NCI-H2107 treated with DMSO at 0.1 percent for 48 hours (cell line): ENCODE measurements around the gene ICAM4.
"Not testable (repeated sequence)": the region's sequence is repeated elsewhere in the genome, so short reads cannot be mapped to it uniquely, and the experiment has no call there.

Experiments used
- DNase-seq: peaks from one replicate; lab custom pipeline; 2025; ENCODE audit not compliant: unreplicated experiment; lab: John Stamatoyannopoulos, UW

ICAM4 gene, protein sequence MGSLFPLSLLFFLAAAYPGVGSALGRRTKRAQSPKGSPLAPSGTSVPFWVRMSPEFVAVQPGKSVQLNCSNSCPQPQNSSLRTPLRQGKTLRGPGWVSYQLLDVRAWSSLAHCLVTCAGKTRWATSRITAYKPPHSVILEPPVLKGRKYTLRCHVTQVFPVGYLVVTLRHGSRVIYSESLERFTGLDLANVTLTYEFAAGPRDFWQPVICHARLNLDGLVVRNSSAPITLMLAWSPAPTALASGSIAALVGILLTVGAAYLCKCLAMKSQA

DNA sequence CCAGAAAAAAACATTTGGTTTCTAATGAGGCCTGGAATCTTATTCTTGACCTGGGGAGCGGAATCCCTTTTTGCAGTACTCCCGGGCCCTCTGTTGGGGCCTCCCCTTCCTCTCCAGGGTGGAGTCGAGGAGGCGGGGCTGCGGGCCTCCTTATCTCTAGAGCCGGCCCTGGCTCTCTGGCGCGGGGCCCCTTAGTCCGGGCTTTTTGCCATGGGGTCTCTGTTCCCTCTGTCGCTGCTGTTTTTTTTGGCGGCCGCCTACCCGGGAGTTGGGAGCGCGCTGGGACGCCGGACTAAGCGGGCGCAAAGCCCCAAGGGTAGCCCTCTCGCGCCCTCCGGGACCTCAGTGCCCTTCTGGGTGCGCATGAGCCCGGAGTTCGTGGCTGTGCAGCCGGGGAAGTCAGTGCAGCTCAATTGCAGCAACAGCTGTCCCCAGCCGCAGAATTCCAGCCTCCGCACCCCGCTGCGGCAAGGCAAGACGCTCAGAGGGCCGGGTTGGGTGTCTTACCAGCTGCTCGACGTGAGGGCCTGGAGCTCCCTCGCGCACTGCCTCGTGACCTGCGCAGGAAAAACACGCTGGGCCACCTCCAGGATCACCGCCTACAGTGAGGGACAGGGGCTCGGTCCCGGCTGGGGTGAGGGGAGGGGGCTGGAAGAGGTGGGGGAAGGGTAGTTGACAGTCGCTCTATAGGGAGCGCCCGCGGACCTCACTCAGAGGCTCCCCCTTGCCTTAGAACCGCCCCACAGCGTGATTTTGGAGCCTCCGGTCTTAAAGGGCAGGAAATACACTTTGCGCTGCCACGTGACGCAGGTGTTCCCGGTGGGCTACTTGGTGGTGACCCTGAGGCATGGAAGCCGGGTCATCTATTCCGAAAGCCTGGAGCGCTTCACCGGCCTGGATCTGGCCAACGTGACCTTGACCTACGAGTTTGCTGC, at the start of gene ICAM4:
TSS of gene ICAM4 (plus strand) at position 153 of the 935 bp plus-strand sequence. CDS start at position 211, 58 bp downstream.
- no peak for DNase-seq

DNA sequence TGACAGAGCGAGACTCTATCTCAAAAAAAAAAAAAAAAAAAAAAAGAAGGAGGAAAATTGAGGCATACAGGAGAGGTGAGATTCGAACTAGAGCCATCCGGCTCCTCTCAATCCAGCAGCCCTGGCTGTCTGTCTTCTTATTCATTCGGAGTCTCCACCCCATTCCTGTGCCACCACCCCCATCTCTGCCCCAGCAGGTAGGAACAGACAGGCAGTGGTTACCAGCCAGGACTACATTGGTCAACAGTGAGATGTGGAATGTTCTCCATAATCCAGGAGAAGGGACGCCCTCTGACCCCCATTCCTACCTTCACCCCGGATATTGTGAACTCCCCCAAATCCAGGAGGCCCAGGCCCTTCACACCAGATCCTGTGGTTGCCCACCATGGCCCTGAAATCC, 49.1 kb upstream of the ICAM4 start:
- no peak for DNase-seq

DNA sequence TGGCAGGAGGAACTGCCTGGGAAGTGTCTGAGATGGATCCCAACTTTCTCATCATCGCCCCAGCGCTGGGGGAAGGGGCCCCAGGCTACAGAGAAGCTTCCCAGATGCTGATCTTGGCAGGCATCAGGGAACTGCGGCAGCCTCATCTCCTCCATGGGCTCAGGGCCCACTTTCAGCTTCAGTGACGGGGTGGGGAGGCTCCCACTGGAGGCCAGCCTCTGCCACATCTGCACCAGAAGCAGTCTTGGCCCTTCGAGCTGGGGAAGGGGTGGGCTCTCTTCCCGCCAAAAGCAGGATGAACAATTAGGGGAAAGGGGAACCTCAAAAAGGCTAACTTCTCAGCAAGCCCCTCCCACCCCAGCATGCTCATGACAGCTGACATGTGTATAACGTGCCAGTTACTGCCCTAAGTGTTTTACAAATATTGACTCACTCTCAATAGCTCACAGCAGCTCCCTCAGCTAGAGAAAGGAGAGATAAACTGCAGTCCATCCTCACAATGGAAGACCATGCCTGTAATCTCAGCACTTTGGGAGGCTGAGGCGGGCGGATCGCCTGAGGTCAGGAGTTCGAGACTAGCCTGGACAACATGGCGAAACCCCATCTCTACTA, 48.5 kb upstream of the ICAM4 start:
- DNase-seq = peak; percentile 16

DNA sequence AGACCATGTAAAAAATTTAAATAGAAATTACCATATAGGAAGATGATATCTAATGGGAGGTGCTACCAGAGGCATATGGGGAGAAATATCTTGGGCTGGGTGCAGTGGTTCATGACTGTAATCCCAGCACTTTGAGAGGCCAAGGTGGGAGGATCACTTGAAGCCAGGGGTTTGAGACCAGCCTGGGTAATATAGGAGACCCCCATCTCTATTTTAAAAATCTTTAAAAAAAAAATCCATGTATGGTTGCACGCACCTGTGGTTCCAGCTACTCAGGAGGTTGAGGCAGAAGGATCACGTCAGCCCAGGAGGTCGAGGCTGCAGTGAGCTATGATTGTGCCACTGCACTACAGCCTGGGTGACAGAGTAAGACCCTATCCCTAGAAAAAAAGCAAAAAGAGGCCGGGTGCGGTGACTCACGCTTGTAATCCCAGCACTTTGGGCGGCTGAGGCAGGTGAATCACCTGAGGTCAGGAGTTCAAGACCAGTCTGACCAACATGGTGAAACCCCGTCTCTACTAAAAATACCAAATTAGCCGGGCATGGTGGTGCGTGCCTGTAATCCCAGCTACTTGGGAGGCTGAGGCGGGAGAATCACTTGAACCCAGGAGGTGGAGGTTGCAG, 44.8 kb upstream of the ICAM4 start:
- not testable (repeated sequence) for DNase-seq

DNA sequence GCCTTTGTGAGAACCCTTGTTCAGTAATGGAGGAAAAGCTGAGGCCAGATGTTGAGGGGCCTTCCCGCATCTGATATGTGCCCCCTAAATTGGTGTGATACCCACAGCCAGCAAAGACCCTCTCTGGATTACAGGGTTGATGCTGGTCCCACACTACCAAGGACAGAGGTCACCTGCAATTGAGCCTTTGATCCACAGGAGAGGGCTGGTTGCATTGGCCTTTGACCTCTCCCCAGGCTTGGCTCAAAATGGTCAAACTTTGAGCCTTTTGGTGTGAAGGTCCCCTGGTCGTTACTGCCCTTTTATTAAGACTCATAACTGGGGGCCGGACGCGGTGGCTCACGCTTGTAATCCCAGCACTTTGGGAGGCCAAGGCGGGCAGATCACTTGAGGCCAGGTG, 43.1 kb upstream of the ICAM4 start:
- no peak for DNase-seq

DNA sequence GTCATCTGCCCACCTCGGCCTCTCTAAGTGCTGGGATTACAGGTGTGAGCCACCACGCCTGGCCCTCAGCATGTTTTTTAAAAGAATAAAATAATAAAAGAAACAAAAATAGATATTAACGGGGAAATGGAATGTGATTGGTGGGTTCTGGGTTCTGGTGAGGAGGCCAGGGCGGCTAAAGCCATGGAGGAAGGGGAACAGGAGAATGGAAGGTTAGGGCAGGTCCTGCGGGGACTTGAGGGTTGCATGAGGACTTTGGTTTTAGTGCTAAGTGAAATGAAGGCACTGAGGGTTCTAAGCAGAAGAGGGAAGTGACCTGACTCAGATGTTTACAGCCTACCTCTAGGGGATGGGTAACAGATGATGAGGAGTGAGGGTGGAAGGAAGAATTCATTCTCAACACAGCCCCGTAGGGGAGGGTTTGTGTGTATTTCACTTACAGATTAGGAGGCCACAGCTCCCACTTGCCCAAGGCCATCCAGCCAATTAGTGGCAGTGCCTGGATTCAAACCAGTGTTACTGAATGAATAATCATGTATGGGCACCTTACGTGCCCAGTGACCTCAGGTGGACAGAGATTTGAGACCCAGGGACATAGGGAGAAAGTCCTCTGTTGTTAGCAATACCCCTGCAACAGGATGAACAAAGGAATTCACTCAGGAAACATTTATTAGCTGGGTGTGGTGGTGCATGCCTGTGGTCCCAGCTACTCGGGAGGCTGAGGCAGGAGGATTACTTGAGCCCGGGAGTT, 41.4 kb upstream of the ICAM4 start:
- no peak for DNase-seq

DNA sequence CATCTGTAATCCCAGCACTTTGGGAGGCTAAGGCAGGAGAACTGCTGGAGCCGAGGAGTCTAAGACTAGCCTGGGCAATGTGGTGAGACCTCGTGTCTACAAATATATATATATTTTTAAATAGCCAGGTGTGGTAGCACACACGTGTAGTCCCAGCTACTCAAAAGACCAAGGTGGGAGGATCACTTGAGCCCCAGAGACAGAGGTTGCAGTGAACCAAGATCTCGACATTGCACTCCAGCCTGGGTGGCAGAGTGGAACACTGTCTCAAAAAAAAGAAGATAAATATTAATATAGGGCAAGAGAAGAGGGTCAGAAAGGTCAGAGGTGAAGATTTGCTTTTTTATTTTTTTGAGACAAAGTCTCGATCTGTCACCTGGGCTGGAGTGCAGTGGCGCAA, 40.2 kb upstream of the ICAM4 start:
- DNase-seq = no peak

DNA sequence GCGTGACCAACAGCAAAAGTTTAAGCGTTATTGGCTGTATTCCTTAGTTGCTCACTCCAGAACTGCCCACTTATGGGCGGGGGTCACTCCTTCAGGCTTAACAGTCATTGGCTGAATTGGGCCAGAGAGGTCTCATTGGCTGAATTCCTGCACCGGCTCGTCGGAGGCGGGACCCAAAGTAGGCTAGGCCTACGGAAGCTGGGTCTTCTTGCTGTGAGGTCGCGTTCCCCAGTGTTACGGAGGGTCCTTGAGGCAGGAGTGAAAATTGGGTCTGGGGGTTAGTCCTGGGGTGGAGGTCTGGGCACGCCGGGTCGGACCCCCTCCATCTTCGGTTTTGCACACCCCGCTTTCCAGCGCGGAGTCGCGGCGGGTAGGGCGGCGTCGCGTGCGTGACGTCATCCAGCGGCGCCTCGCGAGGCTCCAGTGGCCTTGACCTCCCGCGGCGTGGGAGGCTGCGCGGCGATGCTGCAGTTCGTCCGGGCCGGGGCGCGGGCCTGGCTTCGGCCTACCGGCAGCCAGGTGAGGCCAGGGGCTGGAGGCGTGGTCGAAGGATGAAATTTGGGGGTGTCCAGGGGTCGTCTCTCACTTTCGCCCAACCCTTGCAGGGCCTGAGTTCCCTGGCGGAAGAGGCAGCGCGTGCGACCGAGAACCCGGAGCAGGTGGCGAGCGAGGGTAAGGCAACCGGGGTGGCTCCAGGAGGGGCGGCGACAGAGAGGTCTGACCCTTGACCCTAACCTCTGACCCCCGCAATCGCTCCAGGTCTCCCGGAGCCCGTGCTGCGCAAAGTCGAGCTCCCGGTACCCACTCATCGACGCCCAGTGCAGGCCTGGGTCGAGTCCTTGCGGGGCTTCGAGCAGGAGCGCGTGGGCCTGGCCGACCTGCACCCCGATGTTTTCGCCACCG, 34.7 kb upstream of the ICAM4 start, which contains the start of gene MRPL4:
TSS of gene MRPL4 (plus strand) at position 423 of the 903 bp plus-strand sequence. CDS start at position 463, 40 bp downstream.
- peak; percentile 98 for DNase-seq

DNA sequence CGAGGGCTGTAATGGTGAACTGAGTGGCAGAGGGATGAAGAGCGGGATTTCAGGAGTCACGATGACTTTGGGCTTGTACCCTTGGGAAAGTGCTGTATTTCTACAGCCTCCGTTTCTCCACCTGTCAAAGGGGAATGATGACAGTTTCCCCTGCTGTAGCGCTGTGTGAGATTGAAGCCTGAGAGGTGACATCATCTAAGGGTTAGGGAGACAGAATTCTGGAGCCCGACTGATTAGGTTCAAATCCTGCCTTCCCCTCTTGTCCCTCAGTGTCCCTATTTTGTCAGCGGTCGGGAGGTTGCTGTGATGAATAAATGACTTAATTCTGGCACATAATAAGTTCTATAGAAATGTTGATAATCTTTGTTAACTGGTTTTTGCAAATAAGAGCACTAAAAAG, 34.0 kb upstream of the ICAM4 start:
- DNase-seq = no peak

DNA sequence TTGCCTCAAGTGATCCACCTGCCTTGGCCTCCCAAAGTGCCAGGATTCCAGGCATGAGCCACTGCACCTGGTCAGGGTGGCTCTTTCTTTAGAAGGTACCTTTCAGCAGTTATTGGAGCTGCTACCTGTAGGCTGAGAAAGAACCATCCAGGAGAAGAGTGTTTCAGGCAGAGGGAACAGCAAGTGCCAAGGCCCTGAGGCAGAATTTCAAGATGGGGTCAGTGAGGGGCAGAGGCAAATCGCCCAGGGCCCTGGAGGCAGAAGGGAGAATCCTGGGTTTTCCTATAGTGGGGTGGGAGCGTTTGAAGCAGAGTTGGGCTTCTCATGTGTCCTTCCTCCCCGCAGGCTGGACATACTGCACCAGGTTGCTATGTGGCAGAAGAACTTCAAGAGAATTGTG, 32.5 kb upstream of the ICAM4 start:
- no peak for DNase-seq

DNA sequence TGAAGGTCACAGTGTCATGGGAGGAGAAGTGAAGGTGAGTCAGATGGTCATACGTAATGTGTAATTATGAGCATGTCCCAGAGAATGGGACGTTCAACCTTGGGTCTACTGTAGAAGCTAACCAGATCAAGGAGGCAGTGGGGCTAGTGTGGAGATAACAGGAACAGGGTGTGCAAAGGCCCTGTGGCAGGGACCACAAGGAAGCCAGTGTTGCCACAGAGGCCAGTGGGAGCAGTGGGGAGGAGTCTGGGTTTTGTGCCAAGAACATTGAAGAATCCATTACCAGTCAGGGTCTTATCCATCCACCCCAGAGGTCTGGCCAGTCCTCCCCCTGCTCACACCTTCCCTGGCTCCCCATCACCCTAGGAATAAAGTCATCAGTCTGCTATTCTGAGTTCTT, 31.4 kb upstream of the ICAM4 start:
- no peak for DNase-seq

DNA sequence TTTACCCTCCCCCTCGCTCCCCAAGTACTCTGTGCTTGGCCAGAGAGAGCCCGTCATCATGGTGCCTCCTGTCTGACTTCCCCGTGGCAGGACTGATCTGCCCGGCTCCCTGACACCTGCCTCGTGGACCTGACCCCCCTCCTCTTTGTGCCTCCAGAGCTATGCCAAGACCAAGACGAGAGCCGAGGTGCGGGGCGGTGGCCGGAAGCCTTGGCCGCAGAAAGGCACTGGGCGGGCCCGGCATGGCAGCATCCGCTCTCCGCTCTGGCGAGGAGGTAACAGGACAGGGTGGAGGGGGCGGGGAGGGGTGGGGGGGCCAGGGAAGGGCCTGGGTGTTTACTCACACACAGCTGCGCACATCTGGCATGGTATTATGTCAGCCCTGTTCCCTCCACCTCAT, 30.2 kb upstream of the ICAM4 start:
- no peak for DNase-seq

DNA sequence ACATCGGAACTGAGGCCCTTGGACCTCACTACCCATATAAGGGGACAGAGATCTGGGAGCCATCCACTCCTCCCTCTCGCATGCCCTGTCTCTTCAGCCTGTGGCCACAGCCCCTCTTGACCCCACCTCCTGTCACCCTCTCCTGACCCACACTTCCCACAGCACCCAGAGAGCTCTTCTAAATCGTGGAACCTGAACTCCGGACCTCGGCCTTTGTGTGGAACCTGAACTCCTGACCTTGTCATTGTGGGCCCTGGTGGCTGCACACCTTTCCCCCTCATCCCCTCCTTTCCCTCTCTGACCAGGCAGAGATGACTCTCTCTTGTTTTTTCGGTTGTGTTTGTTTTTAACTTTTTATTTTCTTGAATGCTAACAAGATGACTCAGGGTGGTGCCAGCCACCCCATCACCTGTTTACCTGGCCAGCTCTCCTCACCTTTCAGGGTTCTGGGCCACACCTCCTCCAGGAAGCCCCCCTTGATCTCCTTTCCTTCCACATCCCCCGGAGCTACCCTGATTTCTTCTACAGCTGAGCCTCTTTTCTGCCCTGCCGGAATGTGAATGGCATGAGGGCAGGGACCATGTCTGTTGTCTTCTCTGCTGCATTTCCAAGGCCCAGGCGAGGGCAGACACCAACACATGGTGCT, 29.7 kb upstream of the ICAM4 start:
- DNase-seq = no peak

DNA sequence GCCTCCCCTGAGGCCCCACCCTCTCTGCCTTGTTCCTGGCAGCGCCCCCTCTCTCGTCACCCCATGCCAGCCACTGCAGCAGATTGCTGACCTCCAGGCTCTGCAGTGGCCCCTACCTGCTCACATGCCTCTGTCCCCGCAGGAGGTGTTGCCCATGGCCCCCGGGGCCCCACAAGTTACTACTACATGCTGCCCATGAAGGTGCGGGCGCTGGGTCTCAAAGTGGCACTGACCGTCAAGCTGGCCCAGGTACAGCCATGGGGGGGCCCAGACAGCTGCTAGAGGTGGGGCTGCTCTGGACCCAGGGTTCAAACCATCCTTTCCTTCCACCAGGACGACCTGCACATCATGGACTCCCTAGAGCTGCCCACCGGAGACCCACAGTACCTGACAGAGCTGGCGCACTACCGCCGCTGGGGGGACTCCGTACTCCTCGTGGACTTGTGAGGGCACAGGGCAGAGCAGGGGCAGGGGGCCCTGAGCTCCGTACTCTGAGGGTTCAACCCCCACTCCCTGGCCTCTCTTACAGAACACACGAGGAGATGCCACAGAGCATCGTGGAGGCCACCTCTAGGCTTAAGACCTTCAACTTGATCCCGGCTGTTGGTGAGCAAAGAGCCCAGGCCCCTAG, 28.6 kb upstream of the ICAM4 start:
- no peak for DNase-seq

DNA sequence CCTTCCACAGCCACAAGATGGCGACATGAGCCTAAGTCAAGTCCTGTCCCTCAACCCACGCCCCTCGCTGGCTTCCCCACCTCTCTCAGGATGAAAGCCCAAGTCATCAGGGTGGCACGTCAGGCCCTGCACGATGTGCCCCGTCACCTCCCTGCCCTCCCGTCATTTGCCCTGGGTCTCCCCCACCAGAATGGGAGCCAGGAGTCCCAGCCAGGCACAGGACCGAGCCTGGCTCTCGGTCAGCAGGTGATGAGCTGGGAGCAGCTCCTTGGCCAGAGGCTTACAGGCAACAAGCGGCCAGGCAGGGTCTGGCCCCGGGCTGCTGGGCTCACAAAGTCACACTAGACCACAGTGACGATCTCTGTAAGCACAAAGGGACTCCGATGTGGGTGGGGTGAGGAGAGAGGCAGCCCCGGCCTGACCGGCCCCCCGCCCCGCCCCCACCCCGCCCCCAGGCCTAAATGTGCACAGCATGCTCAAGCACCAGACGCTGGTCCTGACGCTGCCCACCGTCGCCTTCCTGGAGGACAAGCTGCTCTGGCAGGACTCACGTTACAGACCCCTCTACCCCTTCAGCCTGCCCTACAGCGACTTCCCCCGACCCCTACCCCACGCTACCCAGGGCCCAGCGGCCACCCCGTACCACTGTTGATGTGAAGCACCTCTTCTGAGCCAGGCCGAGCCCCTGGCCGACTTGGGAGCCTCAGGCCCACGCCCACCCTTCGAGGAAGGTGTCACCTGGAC, 27.4 kb upstream of the ICAM4 start:
- DNase-seq = peak; percentile 34

DNA sequence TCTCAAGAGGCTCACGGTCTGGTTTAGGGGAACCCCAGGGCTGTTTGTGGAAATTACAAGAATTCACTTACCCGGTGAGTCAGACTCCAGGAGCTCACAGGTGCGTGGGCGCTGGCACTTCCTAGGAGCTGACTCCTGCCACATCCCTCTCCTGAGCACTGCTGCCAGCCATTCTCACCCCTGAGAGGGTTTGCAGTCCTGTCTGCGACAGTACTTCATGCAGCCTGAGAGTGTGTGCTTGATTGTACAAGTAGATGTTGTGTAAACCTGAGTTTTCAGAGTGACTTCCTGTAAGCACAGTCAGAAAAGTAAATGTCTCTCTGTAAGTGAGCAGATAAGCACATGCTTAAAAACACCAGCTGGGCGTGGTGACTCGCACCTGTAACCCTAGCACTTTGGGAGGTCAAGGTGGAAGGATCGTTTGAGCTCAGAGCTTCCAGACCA, 26.6 kb upstream of the ICAM4 start:
- DNase-seq = no peak

DNA sequence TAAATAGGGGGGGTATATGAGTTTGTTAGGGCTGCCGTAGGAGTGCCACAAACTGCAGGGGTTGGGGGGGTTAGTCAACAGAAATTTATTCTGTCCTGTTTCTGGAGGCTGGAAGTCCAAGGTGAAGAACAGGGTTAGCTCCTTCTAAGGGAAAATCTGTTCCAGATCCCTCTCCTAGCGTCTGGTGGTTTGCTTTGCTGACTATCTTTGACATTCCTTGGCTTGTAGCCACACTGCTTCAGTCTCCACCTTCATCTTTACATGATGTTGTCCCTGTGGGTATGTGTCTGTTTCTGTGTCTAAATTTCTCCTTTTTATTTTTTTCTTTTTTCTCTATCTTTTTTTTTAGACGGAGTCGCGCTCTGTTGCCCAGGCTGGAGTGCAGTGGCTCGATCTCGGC, 24.0 kb upstream of the ICAM4 start:
- no peak for DNase-seq

DNA sequence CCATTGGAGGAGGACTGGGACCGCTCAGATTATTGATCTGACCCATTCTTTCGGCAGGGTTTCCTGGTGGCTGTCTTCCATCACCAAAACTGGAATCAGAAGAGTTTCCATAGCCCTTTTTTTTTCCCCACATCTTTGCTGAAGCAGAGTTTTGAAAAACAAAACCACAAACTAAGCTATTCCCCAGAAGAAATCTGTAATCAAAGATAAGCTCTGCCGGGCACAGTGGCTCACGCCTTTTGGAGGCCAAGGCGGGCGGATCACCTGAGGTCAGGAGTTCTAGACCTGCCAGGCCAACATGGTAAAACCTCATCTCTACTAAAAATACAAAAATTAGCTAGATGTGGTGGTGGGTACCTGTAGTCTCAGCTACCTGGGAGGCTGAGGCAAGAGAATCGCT, 20.0 kb upstream of the ICAM4 start:
- no peak for DNase-seq
